AG09319 (cell line): ENCODE data around the gene SEC31A.
A peak's percentile ranks its signal among the peaks of the same experiment; 100 is the strongest.

Experiments used
- DNase-seq: peaks from one replicate; pipeline ENCODE4 v3.0.0-alpha.2; 2010; ENCODE audit warnings: low read depth; ENCODE audit errors: extremely low read depth
- TF ChIP-seq, protein P1 (sequence below): IDR thresholded peaks from 2 replicates; pipeline ENCODE4 v1.5.1; 2011; ENCODE audit warnings: low read depth, mild to moderate bottlenecking, inconsistent platforms, low read length, moderate library complexity

The SEC31A gene

DNA sequence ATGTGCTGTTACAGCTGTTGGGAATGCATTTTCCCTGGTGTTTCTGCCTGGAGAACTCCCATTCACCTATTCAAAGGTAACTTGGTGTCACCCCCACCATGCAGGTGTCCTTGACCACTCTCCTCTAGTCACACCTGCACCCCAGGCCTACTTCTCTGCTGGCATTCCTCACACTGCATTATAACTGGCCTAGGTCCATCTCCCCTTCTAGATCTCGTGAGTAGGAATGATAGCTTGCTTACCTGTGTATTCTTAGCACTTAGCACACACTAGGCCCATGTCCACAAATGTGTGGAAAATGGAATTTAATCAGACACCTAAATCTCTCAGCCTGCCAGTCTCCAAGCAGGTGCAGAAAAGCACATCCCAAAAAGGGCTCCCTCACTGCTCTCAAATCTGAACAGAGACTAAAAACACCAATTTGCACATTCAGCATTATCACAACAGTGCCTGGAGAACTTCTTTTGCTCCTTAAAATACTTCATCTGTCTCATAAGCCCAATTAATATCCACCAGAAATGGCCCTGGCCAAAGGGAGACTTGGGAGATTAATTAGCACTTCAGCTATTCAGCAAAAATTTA is 110.7 kb downstream of the SEC31A start:
- no peak for DNase-seq
- TF ChIP-seq, protein P1, sequence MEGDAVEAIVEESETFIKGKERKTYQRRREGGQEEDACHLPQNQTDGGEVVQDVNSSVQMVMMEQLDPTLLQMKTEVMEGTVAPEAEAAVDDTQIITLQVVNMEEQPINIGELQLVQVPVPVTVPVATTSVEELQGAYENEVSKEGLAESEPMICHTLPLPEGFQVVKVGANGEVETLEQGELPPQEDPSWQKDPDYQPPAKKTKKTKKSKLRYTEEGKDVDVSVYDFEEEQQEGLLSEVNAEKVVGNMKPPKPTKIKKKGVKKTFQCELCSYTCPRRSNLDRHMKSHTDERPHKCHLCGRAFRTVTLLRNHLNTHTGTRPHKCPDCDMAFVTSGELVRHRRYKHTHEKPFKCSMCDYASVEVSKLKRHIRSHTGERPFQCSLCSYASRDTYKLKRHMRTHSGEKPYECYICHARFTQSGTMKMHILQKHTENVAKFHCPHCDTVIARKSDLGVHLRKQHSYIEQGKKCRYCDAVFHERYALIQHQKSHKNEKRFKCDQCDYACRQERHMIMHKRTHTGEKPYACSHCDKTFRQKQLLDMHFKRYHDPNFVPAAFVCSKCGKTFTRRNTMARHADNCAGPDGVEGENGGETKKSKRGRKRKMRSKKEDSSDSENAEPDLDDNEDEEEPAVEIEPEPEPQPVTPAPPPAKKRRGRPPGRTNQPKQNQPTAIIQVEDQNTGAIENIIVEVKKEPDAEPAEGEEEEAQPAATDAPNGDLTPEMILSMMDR: no peak

DNA sequence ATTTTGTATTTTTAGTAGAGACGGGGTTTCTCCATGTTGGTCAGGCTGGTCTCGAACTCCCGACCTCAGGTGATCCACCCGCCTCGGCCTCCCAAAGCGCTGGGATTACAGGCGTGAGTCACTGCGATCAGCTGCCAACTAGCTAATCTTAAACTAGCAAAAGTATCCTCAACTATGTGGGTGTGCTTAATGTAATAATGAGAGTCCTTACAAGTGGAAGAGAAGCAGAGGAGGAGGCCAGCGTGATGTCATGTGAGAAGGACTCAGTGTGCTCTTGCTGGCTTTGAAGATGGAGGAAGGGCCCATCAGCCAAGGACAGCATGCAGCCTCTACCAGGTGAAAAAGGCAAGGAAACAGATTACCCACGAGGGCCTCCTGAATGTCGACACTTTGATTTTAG is 111.9 kb downstream of the SEC31A start:
- TF ChIP-seq, protein P1: no peak
- DNase-seq: no peak

DNA sequence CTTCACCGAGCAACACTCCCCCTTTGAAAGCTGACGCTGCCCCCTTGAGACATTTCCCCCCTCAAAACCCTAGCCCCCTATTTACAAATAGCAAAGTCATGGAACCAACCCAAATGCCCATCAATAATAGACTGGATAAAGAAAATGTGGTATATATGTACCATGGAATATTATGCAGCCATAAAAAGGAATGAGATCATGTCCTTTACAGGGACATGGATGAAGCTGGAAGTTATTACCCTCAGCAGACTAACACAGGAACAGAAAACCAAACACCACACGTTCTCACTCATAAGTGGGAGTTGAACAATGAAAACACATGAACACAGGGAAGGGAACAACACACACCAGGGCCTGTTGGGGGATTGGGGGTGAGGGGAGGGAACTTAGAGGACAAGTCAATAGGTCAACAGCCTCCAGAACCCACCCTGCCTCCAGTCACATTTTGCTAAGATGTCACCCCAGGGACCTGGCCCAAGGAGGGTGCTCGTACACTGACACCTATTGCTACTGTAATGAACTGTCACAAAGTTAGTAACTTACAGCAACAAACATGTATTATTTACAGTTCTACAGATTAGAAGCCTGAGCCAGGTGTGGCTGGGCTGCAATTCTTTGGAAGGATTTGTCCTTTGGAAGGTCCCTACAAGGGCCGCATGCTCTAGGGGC is 113.0 kb downstream of the SEC31A start:
- TF ChIP-seq, protein P1: no peak
- no peak for DNase-seq

DNA sequence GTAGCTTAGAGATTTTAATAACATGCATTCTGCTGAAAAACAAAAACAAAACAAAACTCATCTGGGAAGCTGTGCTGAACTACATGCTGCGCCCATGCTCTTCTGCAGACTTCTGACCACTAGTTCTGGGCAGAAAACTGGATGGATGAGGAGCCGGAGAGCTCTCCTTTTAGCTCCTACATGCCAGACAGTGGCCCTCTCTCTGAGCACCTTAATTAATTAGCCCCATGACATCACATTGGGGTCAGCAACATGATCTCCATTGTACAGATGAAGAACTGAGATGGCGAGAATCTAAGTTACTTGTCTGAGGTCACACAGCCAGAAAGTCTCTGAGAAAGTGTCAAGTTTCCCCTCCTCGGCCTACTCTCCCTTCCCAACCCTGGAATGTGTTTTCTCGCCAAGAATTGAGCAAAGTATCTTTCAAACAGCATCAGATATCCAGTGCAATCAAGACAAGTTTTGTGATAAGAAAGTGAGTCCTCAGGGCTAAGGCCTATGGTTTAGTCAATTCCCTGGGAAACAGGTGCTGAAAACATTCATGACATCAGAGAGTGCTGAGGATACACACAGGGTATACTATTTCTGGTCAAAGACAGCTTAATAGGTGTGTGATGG is 113.9 kb downstream of the SEC31A start:
- TF ChIP-seq, protein P1: no peak
- peak; percentile 32 for DNase-seq

DNA sequence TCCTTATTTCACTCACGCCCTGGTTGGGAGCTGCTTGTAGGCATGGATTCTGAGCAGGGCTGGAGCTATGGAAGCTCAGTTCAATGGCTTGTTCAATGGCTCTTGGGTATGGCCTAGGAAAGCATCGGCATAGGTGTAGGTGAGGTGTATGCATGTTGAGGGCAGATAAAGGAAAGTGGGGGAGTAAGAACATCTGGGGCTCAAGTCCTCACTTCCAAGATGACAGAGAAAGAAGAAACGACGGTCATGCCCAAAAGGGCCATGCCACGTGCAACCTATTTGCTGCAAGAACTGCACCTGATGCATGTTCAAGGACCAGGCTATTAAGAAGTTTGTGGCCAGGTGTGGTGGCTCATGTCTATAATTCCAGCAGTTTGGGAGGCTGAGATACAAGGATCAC is 115.7 kb downstream of the SEC31A start:
- no peak for DNase-seq

DNA sequence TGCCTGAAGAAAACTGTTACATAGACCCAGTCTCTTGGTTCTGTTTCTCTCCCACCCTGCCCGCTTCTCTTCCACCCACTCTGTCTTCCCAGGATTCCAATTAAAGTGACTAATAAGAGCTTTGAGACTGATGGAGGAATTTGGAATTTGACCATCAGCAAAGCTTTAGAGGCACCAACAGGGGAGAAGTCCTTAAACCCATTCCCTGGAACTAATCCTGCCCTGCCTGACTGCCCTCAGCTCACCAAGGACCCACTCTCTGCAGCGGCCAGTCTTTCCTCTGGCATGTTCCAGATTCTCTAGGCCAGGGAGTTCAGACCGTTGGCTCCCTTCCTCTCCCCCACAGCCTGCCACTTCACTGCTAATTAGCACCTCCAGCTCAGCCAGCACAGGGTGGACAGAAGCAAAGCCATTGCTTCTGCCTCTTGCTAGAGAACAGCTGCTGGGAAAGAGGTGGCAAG is 116.2 kb downstream of the SEC31A start:
- DNase-seq: no peak
- TF ChIP-seq, protein P1: no peak

More for the DNA sequence above, 115.7 kb downstream of the SEC31A start:
- TF ChIP-seq, protein P1: no peak

DNA sequence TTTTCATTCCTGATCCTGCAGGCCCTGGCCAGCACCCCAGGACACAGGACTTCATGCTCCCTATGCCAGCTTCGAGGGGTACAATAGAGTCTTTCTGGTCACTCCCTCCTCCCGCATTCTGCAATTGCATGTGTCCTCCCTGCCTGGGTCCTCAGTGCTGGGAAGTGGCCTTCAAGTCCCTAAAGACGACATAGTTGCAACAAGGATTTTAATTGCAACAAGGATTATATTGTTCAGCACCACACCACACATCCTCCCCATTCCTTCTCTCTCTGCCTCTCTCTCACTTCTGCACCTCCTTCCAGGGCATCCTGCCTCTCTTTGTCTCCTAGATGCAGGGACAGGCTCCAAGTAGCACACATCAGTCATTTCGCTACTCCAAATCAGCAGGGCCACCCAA is 117.9 kb downstream of the SEC31A start:
- no peak for DNase-seq
- TF ChIP-seq, protein P1: no peak
